Keratinocyte (primary cell): ENCODE measurements around the gene KLF3.

ENCODE experiments used
- CTCF ChIP-seq, 3 experiments: IDR thresholded peaks in 1 of 3; conservative IDR thresholded peaks in 1 of 3; optimal IDR thresholded peaks in 1 of 3; 2 replicates in 2 of 3; 3 replicates in 1 of 3; pipeline versions ENCODE3 to v1.5.1; 2011; ENCODE audit warnings: low read length in 3 of 3, mild to moderate bottlenecking in 3 of 3, moderate library complexity in 2 of 3, control low read depth in 1 of 3, inconsistent platforms in 1 of 3; ENCODE audit not compliant: insufficient read depth in 2 of 3; ENCODE audit errors: extremely low read depth in 1 of 3
- EZH2 ChIP-seq: IDR thresholded peaks from one replicate; pipeline ENCODE4 v1.6.1; 2012; ENCODE audit warnings: inconsistent platforms, mild to moderate bottlenecking, low read length, moderate library complexity

DNA sequence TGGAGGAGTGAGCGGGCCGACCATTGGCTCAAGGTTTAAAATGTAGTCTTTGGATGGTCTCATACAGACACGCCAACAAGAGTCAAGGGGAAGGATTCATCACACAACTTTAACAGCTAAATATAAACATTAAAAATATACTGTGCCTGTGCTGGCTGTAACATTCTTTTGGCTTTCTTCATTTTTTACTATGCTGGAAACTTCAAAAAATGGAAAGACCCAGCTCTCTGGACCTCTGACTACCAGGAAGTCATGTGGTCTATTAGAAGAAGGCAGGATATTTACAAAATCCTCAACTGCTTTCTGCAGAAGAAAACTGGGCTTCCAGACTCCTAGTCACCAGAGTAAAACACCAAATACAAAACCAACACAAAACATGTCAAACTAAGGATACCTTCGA is 49.8 kb upstream of the KLF3 start:
- TF ChIP-seq EZH2 (no peak), CTCF (optimal IDR thresholded peaks at IDR 0.05 in 1 of 3, IDR thresholded peaks at IDR 0.05 in 1 of 3, conservative IDR thresholded peaks at IDR 0.05 in 1 of 3; ENCODE audit: extremely low read depth in 1 of 3, insufficient read depth in 2 of 3, low read length in 3 of 3) (no peak)
